HCT116 (cell line): ENCODE data around the gene BTN1A1. TPM values are rescaled to one million over a fixed set of nuclear protein-coding genes. Genes with fewer than 3 reads are reported as not detected.

ENCODE experiments used
- ATAC-seq: fragments of 200-7000 bp; cut with Tn5 transposase; 2 replicates; pipeline ENCODE4 v1.9.1; 2020; ENCODE audit warnings: mild to moderate bottlenecking, moderate library complexity
- BruUV-seq: library from RNA; stranded (reverse); fragments of 400-500 nt; replicated peaks from 2 replicates; lab custom pipeline; 2021; lab: Mats Ljungman, UMichigan
- CTCF ChIA-PET: fragments of 300-600 bp; sonication (Branson Sonifier 250); formaldehyde crosslinking; loops from one replicate; lab custom pipeline; 2021; ENCODE audit warnings: antibody characterized with exemption; lab: Charles Lee
- POLR2A ChIA-PET: fragments of 300-600, 350-600 bp; sonication (Branson Sonifier 250); formaldehyde crosslinking; loops from one replicate; lab custom pipeline; 2021; ENCODE audit warnings: antibody characterized with exemption; lab: Charles Lee
- RAD21 ChIA-PET, 2 experiments: fragments of 300-600 bp; sonication (Branson Sonifier 250); formaldehyde crosslinking; loops; one replicate each; lab custom pipeline; 2023; ENCODE audit warnings: low total read pairs in 2 of 2; ENCODE audit not compliant: uncharacterized antibody in 2 of 2, unreplicated experiment in 2 of 2, low non-redundant PET in 1 of 2; lab: Charles Lee
- DNase-seq: peaks from one replicate; pipeline ENCODE4 v3.0.0-alpha.2; 2010; ENCODE audit warnings: low read depth, low spot score
- H2AFZ ChIP-seq: fragments of 200-600 bp; shearing (Covaris generic), sonication (generic); 2 replicates; pipeline ENCODE4 v1.6.1; 2017; ENCODE audit warnings: low read depth, mixed run types, mixed read lengths, antibody characterized with exemption, low read length; ENCODE audit not compliant: poor library complexity, severe bottlenecking
- H3K27ac ChIP-seq: 2 replicates; pipeline ENCODE4 v1.5.1; 2012; ENCODE audit warnings: low read depth, low read length
- H3K27me3 ChIP-seq: fragments of 200-600 bp; sonication (generic); 2 replicates; pipeline ENCODE4 v1.6.1; 2016; ENCODE audit warnings: mixed run types, low read length, mixed read lengths; ENCODE audit not compliant: insufficient read depth
- H3K36me3 ChIP-seq, 2 experiments: fragments of 200-500 bp in 1 of 2; fragments of 200-600 bp in 1 of 2; sonication (Bioruptor generic) in 1 of 2; sonication (generic) in 1 of 2; 2 replicates each; pipeline versions ENCODE4 v1.5.1 to v1.6.1; 2014 to 2016; ENCODE audit warnings: low read length in 2 of 2, inconsistent platforms in 1 of 2, mixed read lengths in 1 of 2, mixed run types in 1 of 2; ENCODE audit not compliant: insufficient read depth in 2 of 2, control insufficient read depth in 1 of 2
- H3K4me1 ChIP-seq, 2 experiments: fragments of 200-600 bp in 1 of 2; sonication (generic) in 1 of 2; 2 replicates each; pipeline versions ENCODE4 v1.5.1 to v1.6.1; 2012 to 2017; ENCODE audit warnings: low read length in 2 of 2, inconsistent platforms in 1 of 2, mild to moderate bottlenecking in 1 of 2, mixed read lengths in 1 of 2, mixed run types in 1 of 2, moderate library complexity in 1 of 2; ENCODE audit not compliant: insufficient read depth in 2 of 2, control insufficient read depth in 1 of 2
- H3K4me2 ChIP-seq: fragments of 200-600 bp; sonication (generic); 2 replicates; pipeline ENCODE4 v1.6.1; 2017; ENCODE audit warnings: mixed run types, low read length, mixed read lengths
- H3K4me3 ChIP-seq, 2 experiments: fragments of 200-600 bp in 1 of 2; sonication (generic) in 1 of 2; replicated peaks in 1 of 2; 2 replicates each; pipeline ENCODE4 v1.5.1; 2011 to 2016; ENCODE audit warnings: low read length in 2 of 2, control low read depth in 1 of 2, low read depth in 1 of 2, mild to moderate bottlenecking in 1 of 2, mixed read lengths in 1 of 2, mixed run types in 1 of 2
- H3K79me2 ChIP-seq: fragments of 200-600 bp; sonication (generic); 2 replicates; pipeline ENCODE4 v1.6.1; 2017; ENCODE audit warnings: mild to moderate bottlenecking, mixed run types, low read length, moderate library complexity, mixed read lengths; ENCODE audit not compliant: insufficient read depth
- H3K9ac ChIP-seq: fragments of 200-600 bp; sonication (generic); 2 replicates; pipeline ENCODE4 v1.6.1; 2016; ENCODE audit warnings: low read length, mixed read lengths
- H3K9me2 ChIP-seq: fragments of 200-600 bp; sonication (generic), shearing (Covaris generic); 2 replicates; pipeline ENCODE4 v1.6.1; 2017; ENCODE audit warnings: mixed run types, mild to moderate bottlenecking, moderate library complexity; ENCODE audit not compliant: insufficient read depth
- H3K9me3 ChIP-seq, 2 experiments: fragments of 200-500 bp in 1 of 2; fragments of 200-600 bp in 1 of 2; sonication (Bioruptor generic) in 1 of 2; sonication (generic) in 1 of 2; 2 replicates each; pipeline ENCODE4 v1.6.1; 2014 to 2017; ENCODE audit warnings: low read length in 2 of 2, mixed read lengths in 2 of 2, inconsistent platforms in 1 of 2, low read depth in 1 of 2, mild to moderate bottlenecking in 1 of 2, mixed run types in 1 of 2, moderate library complexity in 1 of 2; ENCODE audit not compliant: control insufficient read depth in 1 of 2, insufficient read depth in 1 of 2
- H4K20me1 ChIP-seq: fragments of 200-600 bp; sonication (generic), shearing (Covaris generic); 2 replicates; pipeline ENCODE4 v1.6.1; 2017; ENCODE audit warnings: mixed run types, mild to moderate bottlenecking, moderate library complexity; ENCODE audit not compliant: insufficient read depth
- CEBPB ChIP-seq: IDR thresholded peaks from 2 replicates; pipeline ENCODE4 v1.6.1; 2012; ENCODE audit warnings: low read depth
- EZH2phosphoT487 ChIP-seq: fragments of 200-600 bp; IDR thresholded peaks from 2 replicates; pipeline ENCODE4 v1.6.1; 2018; ENCODE audit warnings: antibody characterized with exemption, borderline replicate concordance
- FOSL1 ChIP-seq: IDR thresholded peaks from 2 replicates; pipeline ENCODE4 v1.6.1; 2012; ENCODE audit warnings: low read depth
- JUND ChIP-seq: IDR thresholded peaks from 2 replicates; pipeline ENCODE4 v1.6.1; 2012
- POLR2A ChIP-seq: IDR thresholded peaks from 2 replicates; pipeline ENCODE4 v1.7.0; 2011; ENCODE audit warnings: borderline replicate concordance; ENCODE audit not compliant: insufficient read depth, insufficient read length; ENCODE audit errors: extremely low read depth
- POLR2AphosphoS5 ChIP-seq: IDR thresholded peaks from 2 replicates; pipeline ENCODE4 v1.6.1; 2011; ENCODE audit warnings: mild to moderate bottlenecking, low read depth, low read length, moderate library complexity
- SRF ChIP-seq: IDR thresholded peaks from 2 replicates; pipeline ENCODE4 v1.6.1; 2012; ENCODE audit warnings: low read depth
- YY1 ChIP-seq: IDR thresholded peaks from 2 replicates; pipeline ENCODE4 v1.6.1; 2011; ENCODE audit warnings: low read length, low read depth, moderate library complexity, mild to moderate bottlenecking; ENCODE audit not compliant: insufficient replicate concordance; ENCODE audit errors: extremely low read depth
- intact Hi-C: fragments of 100-400 bp; cut with micrococcal nuclease; formaldehyde crosslinking; loops from 2 replicates; pipeline ENCODE4 v1.10.0; 2022
- total RNA-seq: library from RNA; stranded (reverse); gene quantifications from one replicate; pipeline ENCODE4 v1.2.1, GENCODE V29; 2021; ENCODE audit not compliant: unreplicated experiment
- TF ChIP-seq, protein P1 (sequence below): IDR thresholded peaks from 2 replicates; pipeline ENCODE4 v1.6.1; 2012
- TF ChIP-seq, protein P2 (sequence below): IDR thresholded peaks from 2 replicates; pipeline ENCODE4 v1.6.1; 2012; ENCODE audit warnings: low read depth
- TF ChIP-seq, protein P3 (sequence below): IDR thresholded peaks from 2 replicates; pipeline ENCODE4 v1.6.1; 2012

The BTN1A1 gene
- total RNA-seq, 1 experiment from 2014 or later: 0.32 TPM

DNA sequence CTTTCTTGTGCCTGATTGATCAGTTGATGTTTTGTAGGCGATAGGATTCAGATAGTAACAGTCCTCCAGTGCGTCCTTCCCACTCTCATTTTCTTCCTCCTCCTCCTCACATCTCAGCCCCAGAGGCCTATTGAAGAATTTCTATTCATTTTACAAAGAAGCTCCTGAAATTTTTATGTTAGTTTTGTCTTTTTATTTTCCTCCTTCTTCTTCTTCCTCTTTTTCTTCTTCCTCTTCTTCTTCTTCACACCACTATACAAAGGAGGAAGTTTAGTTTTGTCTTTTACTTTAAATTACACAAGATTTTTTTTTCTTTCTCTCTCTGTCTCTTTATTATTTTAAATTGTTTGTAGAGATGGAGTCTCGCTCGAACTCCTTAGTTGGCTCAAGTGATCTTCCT, 23.2 kb upstream of the BTN1A1 start:
- Histone ChIP-seq H3K36me3 (no peaks in the 10 kb centered on the region), H3K9me3 (peaks cover 3 to 6% of the 10 kb centered on the region in 2 experiments; a peak in 2 of 4 replicates), H3K27me3 (no peaks in the 10 kb centered on the region), H3K27ac (no peak overlapping the region), H2AFZ (no peak overlapping the region), H3K4me3 (no peak overlapping the region), H3K4me1 (peaks cover 15 to 28% of the 10 kb centered on the region in 2 experiments), H3K9me2 (no peaks in the 10 kb centered on the region), H3K79me2 (no peaks in the 10 kb centered on the region), H4K20me1 (no peaks in the 10 kb centered on the region), H3K9ac (no peak overlapping the region), H3K4me2 (no peak overlapping the region)
- intact Hi-C loops: no loop called here
- TF ChIP-seq EZH2phosphoT487: no peak
- TF ChIP-seq, protein P1, sequence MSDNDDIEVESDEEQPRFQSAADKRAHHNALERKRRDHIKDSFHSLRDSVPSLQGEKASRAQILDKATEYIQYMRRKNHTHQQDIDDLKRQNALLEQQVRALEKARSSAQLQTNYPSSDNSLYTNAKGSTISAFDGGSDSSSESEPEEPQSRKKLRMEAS: no peak
- no peak for TF ChIP-seq YY1
- TF ChIP-seq, protein P2, sequence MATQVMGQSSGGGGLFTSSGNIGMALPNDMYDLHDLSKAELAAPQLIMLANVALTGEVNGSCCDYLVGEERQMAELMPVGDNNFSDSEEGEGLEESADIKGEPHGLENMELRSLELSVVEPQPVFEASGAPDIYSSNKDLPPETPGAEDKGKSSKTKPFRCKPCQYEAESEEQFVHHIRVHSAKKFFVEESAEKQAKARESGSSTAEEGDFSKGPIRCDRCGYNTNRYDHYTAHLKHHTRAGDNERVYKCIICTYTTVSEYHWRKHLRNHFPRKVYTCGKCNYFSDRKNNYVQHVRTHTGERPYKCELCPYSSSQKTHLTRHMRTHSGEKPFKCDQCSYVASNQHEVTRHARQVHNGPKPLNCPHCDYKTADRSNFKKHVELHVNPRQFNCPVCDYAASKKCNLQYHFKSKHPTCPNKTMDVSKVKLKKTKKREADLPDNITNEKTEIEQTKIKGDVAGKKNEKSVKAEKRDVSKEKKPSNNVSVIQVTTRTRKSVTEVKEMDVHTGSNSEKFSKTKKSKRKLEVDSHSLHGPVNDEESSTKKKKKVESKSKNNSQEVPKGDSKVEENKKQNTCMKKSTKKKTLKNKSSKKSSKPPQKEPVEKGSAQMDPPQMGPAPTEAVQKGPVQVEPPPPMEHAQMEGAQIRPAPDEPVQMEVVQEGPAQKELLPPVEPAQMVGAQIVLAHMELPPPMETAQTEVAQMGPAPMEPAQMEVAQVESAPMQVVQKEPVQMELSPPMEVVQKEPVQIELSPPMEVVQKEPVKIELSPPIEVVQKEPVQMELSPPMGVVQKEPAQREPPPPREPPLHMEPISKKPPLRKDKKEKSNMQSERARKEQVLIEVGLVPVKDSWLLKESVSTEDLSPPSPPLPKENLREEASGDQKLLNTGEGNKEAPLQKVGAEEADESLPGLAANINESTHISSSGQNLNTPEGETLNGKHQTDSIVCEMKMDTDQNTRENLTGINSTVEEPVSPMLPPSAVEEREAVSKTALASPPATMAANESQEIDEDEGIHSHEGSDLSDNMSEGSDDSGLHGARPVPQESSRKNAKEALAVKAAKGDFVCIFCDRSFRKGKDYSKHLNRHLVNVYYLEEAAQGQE: no peak
- no peak for TF ChIP-seq SRF
- no peak for TF ChIP-seq JUND
- TF ChIP-seq POLR2AphosphoS5: no peak
- TF ChIP-seq, protein P3, sequence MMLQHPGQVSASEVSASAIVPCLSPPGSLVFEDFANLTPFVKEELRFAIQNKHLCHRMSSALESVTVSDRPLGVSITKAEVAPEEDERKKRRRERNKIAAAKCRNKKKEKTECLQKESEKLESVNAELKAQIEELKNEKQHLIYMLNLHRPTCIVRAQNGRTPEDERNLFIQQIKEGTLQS: no peak
- TF ChIP-seq POLR2A: no peak
- TF ChIP-seq FOSL1: no peak
- TF ChIP-seq CEBPB: no peak
- DNase-seq (no peak), ATAC-seq (no peak)
- ChIA-PET CTCF (no interaction called here), RAD21 (no interaction called here), POLR2A (no interaction called here)
- no TSS peak for BruUV-seq
